Calu3 (cell line): ENCODE measurements around the gene SPNS2. TPM values are rescaled to one million over a fixed set of nuclear protein-coding genes. Genes with fewer than 3 reads are reported as not detected.

Experiments used
- BruUV-seq: library from RNA; stranded (reverse); fragments of 400-500 nt; replicated peaks from 2 replicates; lab custom pipeline; 2021; lab: Mats Ljungman, UMichigan
- CTCF ChIA-PET: fragments of 300-600 bp; sonication (Branson Sonifier 250); formaldehyde crosslinking; loops from one replicate; lab custom pipeline; 2022; ENCODE audit warnings: antibody characterized with exemption; lab: Charles Lee
- DNase-seq: peaks from one replicate; pipeline ENCODE4 v3.0.0; 2022
- H3K27ac Mint-ChIP-seq: one replicate; pipeline ENCODE4 v1.8.0; 2022; ENCODE audit warnings: mixed read lengths; ENCODE audit not compliant: unreplicated experiment
- H3K27me3 Mint-ChIP-seq: one replicate; pipeline ENCODE4 v1.8.0; 2022; ENCODE audit warnings: mixed read lengths; ENCODE audit not compliant: unreplicated experiment
- H3K36me3 Mint-ChIP-seq: one replicate; pipeline ENCODE4 v1.8.0; 2022; ENCODE audit warnings: mild to moderate bottlenecking, moderate library complexity, mixed read lengths; ENCODE audit not compliant: insufficient read depth, unreplicated experiment
- H3K4me1 Mint-ChIP-seq: one replicate; pipeline ENCODE4 v1.8.0; 2022; ENCODE audit warnings: mild to moderate bottlenecking, low read depth, mixed read lengths; ENCODE audit not compliant: unreplicated experiment
- H3K4me3 Mint-ChIP-seq: one replicate; pipeline ENCODE4 v1.8.0; 2022; ENCODE audit warnings: mild to moderate bottlenecking, low read depth, moderate library complexity, mixed read lengths; ENCODE audit not compliant: unreplicated experiment
- H3K9me3 Mint-ChIP-seq: one replicate; pipeline ENCODE4 v1.8.0; 2022; ENCODE audit warnings: low read depth, mixed read lengths; ENCODE audit not compliant: unreplicated experiment
- CTCF ChIP-seq: fragments of 200-600 bp; IDR thresholded peaks from one replicate; pipeline ENCODE4 v1.8.0; 2022; ENCODE audit warnings: antibody characterized with exemption; ENCODE audit not compliant: unreplicated experiment
- intact Hi-C: fragments of 100-400 bp; cut with micrococcal nuclease; formaldehyde crosslinking; loops from one replicate; pipeline ENCODE4 v1.10.0; 2022; ENCODE audit not compliant: unreplicated experiment
- total RNA-seq: library from RNA; stranded (reverse); gene quantifications from 2 replicates; pipeline ENCODE4 v1.2.3, GENCODE V29; 2022

SPNS2 gene
- total RNA-seq, 1 experiment from 2014 or later: 63.4 TPM

- BruUV-seq: no TSS peak
- Mint-ChIP-seq H3K36me3 (peaks cover 42% of the 10 kb centered on the region), H3K4me1 (peaks cover 53% of the 10 kb centered on the region), H3K27me3 (no peaks in the 10 kb centered on the region), H3K4me3 (no peak overlapping the region), H3K27ac (no peak overlapping the region), H3K9me3 (no peaks in the 10 kb centered on the region)
- CTCF ChIA-PET: interaction anchor here (0.6 kb wide), 1 partner anchor 28 kb away, joined by 3 read pairs; no protein-coding TSS in a partner anchor
- DNase-seq: no peak
- intact Hi-C loops: no loop called here
- no peak for TF ChIP-seq CTCF
Measured at GRCh38 chr17:4509923-4510617, 11.4 kb downstream of the SPNS2 start.

- CTCF ChIA-PET: no interaction called here
- Mint-ChIP-seq H3K27me3 (no peaks in the 10 kb centered on the region), H3K4me3 (no peak overlapping the region), H3K9me3 (no peaks in the 10 kb centered on the region), H3K36me3 (peaks cover 37% of the 10 kb centered on the region), H3K27ac (no peak overlapping the region), H3K4me1 (peaks cover 51% of the 10 kb centered on the region)
- DNase-seq: no peak
- no TSS peak for BruUV-seq
- TF ChIP-seq CTCF: no peak
- intact Hi-C loops: no loop called here
Measured at GRCh38 chr17:4510618-4510941, 11.9 kb downstream of the SPNS2 start.

- H3K27ac Mint-ChIP-seq: no peak overlapping the region
Measured at GRCh38 chr17:4511199-4511932, 12.7 kb downstream of the SPNS2 start.

More at GRCh38 chr17:4511199-4511932, 12.7 kb downstream of the SPNS2 start:
- H3K4me3 Mint-ChIP-seq: no peak overlapping the region
- H3K4me1 Mint-ChIP-seq: peaks cover 55% of the 10 kb centered on the region
- no peak for DNase-seq
- TF ChIP-seq CTCF: no peak
- no peaks in the 10 kb centered on the region for H3K27me3 Mint-ChIP-seq
- H3K36me3 Mint-ChIP-seq: peaks cover 38% of the 10 kb centered on the region
- no peaks in the 10 kb centered on the region for H3K9me3 Mint-ChIP-seq
- no TSS peak for BruUV-seq
- intact Hi-C loops: no loop called here
- CTCF ChIA-PET: no interaction called here
